HL-60 (cell line): ENCODE measurements around the gene GRIA1.

Experiments used
- DNase-seq, 2 experiments: peaks; one replicate each; pipeline ENCODE4 v3.0.0-alpha.2; 2010 to 2020; ENCODE audit warnings: low read depth in 1 of 2, low spot score in 1 of 2
- H3K27ac ChIP-seq: fragments of 250-450 bp; sonication (Bioruptor Pico); replicated peaks from 2 replicates; pipeline ENCODE4 v1.5.1; 2020; ENCODE audit warnings: mild to moderate bottlenecking, moderate library complexity
- H3K27me3 ChIP-seq: fragments of 250-450 bp; sonication (Bioruptor Pico); 2 replicates; pipeline ENCODE4 v1.5.1; 2021; ENCODE audit warnings: mild to moderate bottlenecking, moderate library complexity; ENCODE audit not compliant: insufficient read depth, poor library complexity, severe bottlenecking
- H3K4me3 ChIP-seq: replicated peaks from 2 replicates; pipeline ENCODE4 v1.5.1; 2011; ENCODE audit warnings: mild to moderate bottlenecking, control low read depth, low read length; ENCODE audit not compliant: insufficient read depth
- GABPA ChIP-seq: IDR thresholded peaks from 2 replicates; pipeline ENCODE4 v1.6.1; 2012; ENCODE audit warnings: low read depth
- POLR2AphosphoS5 ChIP-seq: IDR thresholded peaks from 2 replicates; pipeline ENCODE4 v1.6.1; 2012; ENCODE audit warnings: low read depth
- SPI1 ChIP-seq: IDR thresholded peaks from 2 replicates; pipeline ENCODE4 v1.6.1; 2012; ENCODE audit warnings: low read depth, mild to moderate bottlenecking, borderline replicate concordance
- TF ChIP-seq, protein P1 (sequence below): IDR thresholded peaks from 2 replicates; pipeline ENCODE4 v1.6.1; 2012; ENCODE audit warnings: low read depth; ENCODE audit not compliant: insufficient replicate concordance
- TF ChIP-seq, protein P2 (sequence below): IDR thresholded peaks from one replicate; pipeline ENCODE4 v1.5.1; 2011; ENCODE audit warnings: low read length, control low read depth, inconsistent platforms; ENCODE audit not compliant: insufficient read depth

GRIA1 gene

DNA sequence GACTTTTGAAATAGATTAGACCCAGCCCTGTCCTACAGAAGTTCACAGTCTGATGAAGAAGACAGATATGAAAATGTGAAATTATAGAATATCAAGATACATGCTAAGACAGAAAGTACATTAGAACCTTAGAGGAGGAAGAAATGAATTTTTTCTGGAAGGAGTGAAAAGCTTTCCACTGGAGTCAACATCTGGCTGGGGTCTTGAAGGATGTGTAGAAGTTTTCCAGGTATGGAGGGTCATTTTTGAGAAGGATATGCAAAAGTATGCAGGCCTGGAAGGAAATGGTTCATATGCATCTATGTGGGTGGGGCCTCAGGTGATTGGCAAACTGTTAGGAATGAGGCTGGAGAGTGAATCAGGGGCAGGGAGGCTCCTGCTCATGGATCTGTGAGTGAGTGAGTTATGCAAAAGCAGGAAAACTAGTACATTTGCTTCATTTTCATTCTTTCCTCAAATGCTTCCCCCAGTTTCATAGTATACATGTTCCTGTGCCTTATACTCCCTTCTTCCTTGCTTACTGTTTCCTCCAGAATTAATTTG lies 142.3 kb downstream of the GRIA1 start:
- no peak overlapping the region for H3K27ac ChIP-seq
- no peaks in the 10 kb centered on the region for H3K27me3 ChIP-seq
- TF ChIP-seq GABPA = no peak
- TF ChIP-seq SPI1 = no peak
- no peak for TF ChIP-seq POLR2AphosphoS5

DNA sequence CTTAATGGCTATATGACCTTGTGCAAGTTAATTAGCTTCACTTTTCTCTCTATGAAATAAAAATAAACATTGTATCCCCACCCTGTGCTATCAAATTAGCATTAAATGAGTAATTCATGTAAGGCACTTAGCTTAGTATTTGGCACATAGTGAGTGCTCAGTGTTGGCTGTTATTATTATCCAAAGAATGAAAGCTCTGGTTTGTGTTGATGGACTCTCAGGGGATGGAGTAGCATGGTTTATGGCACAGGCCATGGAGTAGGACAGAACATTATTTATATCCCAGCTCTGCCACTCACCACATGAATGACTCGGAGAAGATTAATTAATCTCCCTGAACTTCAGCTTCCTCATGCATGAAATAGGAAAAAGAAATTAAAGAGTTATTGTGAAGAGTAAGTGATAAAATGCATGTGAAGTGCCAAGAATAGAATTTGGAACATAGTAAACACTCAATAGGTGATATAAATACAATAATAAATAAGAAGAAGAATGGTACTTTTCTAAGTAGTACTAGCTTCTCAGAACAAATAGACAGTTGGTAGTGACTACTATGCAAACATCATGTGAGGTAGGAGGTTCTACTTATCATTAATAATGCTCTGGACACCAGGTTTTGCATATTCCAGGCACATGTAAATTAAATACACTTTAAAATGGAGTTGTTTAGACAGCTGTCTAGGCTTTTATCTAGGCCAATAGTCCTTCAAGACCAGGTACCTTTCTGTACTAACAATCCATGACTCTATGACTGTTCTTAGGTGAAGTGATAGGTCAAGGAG lies 146.4 kb downstream of the GRIA1 start:
- no peak for TF ChIP-seq GABPA
- TF ChIP-seq, protein P1, sequence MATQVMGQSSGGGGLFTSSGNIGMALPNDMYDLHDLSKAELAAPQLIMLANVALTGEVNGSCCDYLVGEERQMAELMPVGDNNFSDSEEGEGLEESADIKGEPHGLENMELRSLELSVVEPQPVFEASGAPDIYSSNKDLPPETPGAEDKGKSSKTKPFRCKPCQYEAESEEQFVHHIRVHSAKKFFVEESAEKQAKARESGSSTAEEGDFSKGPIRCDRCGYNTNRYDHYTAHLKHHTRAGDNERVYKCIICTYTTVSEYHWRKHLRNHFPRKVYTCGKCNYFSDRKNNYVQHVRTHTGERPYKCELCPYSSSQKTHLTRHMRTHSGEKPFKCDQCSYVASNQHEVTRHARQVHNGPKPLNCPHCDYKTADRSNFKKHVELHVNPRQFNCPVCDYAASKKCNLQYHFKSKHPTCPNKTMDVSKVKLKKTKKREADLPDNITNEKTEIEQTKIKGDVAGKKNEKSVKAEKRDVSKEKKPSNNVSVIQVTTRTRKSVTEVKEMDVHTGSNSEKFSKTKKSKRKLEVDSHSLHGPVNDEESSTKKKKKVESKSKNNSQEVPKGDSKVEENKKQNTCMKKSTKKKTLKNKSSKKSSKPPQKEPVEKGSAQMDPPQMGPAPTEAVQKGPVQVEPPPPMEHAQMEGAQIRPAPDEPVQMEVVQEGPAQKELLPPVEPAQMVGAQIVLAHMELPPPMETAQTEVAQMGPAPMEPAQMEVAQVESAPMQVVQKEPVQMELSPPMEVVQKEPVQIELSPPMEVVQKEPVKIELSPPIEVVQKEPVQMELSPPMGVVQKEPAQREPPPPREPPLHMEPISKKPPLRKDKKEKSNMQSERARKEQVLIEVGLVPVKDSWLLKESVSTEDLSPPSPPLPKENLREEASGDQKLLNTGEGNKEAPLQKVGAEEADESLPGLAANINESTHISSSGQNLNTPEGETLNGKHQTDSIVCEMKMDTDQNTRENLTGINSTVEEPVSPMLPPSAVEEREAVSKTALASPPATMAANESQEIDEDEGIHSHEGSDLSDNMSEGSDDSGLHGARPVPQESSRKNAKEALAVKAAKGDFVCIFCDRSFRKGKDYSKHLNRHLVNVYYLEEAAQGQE = no peak
- no peak for TF ChIP-seq POLR2AphosphoS5
- TF ChIP-seq, protein P2, sequence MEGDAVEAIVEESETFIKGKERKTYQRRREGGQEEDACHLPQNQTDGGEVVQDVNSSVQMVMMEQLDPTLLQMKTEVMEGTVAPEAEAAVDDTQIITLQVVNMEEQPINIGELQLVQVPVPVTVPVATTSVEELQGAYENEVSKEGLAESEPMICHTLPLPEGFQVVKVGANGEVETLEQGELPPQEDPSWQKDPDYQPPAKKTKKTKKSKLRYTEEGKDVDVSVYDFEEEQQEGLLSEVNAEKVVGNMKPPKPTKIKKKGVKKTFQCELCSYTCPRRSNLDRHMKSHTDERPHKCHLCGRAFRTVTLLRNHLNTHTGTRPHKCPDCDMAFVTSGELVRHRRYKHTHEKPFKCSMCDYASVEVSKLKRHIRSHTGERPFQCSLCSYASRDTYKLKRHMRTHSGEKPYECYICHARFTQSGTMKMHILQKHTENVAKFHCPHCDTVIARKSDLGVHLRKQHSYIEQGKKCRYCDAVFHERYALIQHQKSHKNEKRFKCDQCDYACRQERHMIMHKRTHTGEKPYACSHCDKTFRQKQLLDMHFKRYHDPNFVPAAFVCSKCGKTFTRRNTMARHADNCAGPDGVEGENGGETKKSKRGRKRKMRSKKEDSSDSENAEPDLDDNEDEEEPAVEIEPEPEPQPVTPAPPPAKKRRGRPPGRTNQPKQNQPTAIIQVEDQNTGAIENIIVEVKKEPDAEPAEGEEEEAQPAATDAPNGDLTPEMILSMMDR = no peak
- TF ChIP-seq SPI1 = no peak
- no peaks in the 10 kb centered on the region for H3K27me3 ChIP-seq
- H3K4me3 ChIP-seq = no peak overlapping the region
- DNase-seq = no peak
- H3K27ac ChIP-seq = no peak overlapping the region

More for the DNA sequence above, 142.3 kb downstream of the GRIA1 start:
- no peak overlapping the region for H3K4me3 ChIP-seq
- no peak for DNase-seq

GRCh38 chr5:153640293-153640692 lies 149.8 kb downstream of the GRIA1 start:
- H3K27ac ChIP-seq = no peak overlapping the region
- no peak for DNase-seq
- no peak overlapping the region for H3K4me3 ChIP-seq
- TF ChIP-seq, protein P2 = no peak
- TF ChIP-seq GABPA = no peak
- no peak for TF ChIP-seq POLR2AphosphoS5
- TF ChIP-seq, protein P1 = no peak
- no peak for TF ChIP-seq SPI1
- no peaks in the 10 kb centered on the region for H3K27me3 ChIP-seq

GRCh38 chr5:153641183-153641688 lies 150.8 kb downstream of the GRIA1 start:
- no peak for TF ChIP-seq GABPA
- TF ChIP-seq, protein P2 = no peak
- no peak for TF ChIP-seq POLR2AphosphoS5
- TF ChIP-seq SPI1 = no peak
- TF ChIP-seq, protein P1 = no peak
- H3K4me3 ChIP-seq = no peak overlapping the region
- DNase-seq = no peak
- H3K27ac ChIP-seq = no peak overlapping the region
- no peaks in the 10 kb centered on the region for H3K27me3 ChIP-seq
